Right lung (tissue), 5 donors: ENCODE results near the gene PRKCA. TPM values are rescaled to one million over a fixed set of nuclear protein-coding genes. Genes with fewer than 3 reads are reported as not detected.
A peak's percentile ranks its signal among the peaks of the same experiment; 100 is the strongest.
"Not testable (repeated sequence)": the region's sequence is repeated elsewhere in the genome, so short reads cannot be mapped to it uniquely, and the experiment has no call there.

Experiments
- DNase-seq, 2 donors: peaks; one replicate each; pipeline ENCODE4 v3.0.0-alpha.2; 2013
- polyA plus RNA-seq, 5 donors: library from polyadenylated mRNA; unstranded; fragments of 120-200 nt; gene quantifications; one replicate each; pipeline versions ENCODE4 v1.2.1 to v1.2.3, GENCODE V29; 2013; ENCODE audit warnings: inconsistent platforms in 1 of 5, low replicate concordance in 1 of 5; ENCODE audit not compliant: insufficient read length in 5 of 5, insufficient read depth in 1 of 5

PRKCA gene
- polyA plus RNA-seq, 5 donors, result 11.7 to 18.1 (median 17.2) TPM

DNA sequence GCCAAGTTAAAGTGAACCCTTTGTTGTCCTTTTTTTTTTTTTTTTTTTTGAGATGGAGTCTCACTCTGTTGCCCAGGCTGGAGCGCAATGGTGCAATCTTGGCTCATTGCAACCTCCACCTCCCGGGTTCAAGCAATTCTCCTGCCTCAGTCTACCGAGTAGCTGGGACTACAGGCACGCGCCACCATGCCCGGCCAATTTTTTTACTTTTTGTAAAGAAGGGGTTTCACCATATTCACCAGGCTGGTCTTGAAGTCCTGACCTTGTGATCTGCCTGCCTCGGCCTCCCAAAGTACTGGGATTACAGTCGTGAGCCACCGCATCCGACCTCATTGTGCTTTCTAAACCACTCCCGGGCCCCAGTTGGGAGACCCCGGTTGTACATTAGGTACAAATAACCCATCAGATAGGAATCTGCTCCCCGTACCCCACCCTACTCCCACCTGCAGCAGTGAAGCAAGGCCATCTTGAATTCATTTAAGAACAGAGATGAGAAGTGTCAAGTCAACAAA lies 410.7 kb downstream of the PRKCA start:
- DNase-seq, result not testable (repeated sequence)

- DNase-seq, result no peak
Measured at GRCh38 chr17:66713533-66714042, 411.2 kb downstream of the PRKCA start.

GRCh38 chr17:66714046-66715023 lies 411.9 kb downstream of the PRKCA start:
- DNase-seq, result no peak

GRCh38 chr17:66715076-66715675 lies 412.8 kb downstream of the PRKCA start:
- DNase-seq, result no peak

- DNase-seq, result no peak
Measured at GRCh38 chr17:66715745-66716156, 413.3 kb downstream of the PRKCA start.

DNA sequence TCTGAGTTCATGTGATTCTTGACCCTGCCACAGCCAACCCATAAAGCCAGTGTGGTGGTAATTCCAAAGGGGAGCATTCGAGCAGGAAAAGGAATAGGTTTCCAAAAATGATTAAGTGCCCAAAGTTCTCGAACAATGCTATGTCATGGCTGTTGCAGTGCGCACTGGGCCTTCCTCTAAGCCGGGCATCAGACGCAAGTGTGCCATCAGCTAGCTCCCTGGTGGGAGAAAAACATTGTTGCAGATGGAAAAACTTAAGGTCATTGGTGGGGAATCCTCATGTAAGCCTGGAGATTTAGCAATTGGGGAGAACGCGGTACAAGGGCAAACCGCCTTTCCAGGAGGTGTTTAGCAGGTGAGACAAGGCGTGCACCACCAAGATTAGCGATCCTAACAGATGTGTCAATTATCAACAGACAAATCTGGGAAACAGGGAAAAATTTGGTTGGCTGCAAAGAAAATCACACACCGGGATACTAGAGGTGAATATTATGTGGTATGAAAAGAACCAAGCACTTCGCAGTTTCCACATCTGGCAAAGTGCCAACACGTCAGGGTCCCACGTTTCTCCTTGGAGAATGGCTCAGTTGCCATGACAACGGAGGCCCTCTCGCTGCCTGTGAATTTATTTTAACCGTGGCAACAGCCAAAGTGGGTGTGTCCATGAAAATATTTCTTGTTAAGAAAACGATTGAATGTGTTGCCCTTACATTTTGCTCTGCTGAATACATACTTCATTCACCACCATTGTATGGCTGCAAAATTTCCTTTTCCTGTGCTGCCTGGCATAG lies 414.0 kb downstream of the PRKCA start:
- DNase-seq, result no peak

- DNase-seq, result no peak
Measured at GRCh38 chr17:66717641-66718058, 415.2 kb downstream of the PRKCA start.

- no peak for DNase-seq
Measured at GRCh38 chr17:66720027-66720426, 417.6 kb downstream of the PRKCA start.

DNA sequence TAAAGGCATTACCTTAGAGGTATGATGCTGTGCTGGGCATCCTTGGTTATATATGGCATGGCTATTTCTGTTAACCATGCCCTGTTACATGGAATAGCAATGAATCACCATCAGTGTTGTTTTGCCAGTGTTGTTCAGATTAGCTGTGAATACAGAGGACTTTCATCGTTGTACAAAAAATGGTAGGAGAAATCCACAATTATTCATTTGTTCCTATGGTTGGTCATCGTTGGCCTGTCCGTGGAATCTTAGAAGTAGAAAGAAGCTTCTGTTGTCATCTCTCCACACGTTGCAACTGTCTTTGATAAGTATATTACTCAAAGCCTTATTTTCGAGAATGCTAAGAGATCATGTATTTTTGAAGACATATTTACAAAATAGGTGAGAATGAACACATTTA lies 418.2 kb downstream of the PRKCA start:
- DNase-seq, result no peak

DNA sequence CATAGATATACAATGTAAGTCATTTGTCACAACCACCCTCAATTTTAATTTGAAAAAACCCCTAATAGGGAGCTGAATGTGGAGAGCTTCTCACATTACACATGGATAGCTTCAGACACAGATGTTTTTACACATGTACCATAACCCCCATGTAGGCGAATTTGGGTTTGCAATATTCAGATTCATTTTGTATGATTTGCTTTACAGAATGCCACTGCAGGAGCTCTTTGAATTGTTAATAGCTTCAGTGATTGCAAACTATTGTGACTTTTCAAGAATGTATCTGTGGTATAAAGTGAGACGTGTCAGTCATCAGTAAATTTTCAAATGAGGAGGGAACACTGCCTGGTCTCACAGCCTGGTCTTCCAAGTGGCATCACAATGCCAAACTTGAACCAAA lies 419.9 kb downstream of the PRKCA start:
- DNase-seq, result no peak

DNA sequence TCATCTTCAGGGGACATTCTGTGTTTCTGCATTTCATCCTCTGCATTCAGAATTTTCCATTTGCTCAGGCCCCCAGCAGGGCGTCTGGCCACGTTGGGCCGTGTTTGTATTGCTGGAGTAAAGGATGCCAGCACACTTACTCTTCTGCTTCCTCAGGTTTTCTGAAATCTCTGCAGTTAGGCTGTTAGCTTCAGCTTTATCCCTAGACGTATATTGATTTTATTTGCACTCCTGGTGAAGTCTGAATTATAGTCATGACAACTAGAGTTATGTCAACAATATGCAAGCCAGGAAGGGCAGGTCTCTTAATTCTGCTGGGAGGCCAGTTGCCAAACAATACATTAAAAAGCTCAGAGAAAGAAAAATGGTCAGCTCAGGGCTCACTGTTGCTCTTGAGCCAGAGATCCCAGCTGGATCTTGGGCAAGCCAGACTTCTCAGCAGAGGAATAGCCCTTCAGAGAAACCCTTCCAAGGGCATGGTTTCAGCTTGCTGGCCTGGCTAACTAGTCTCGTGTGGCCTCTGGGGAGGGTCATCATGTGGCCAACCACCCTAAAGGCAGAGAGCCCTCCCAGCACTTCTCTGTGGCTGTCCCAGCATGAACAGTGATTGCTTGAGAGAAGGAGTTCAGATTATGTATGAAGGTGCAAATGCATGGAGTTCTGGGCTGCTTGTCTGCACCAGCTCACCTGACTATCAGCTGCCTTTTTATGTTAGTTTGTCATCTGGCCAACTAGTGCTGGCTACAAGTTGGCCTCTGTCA lies 422.3 kb downstream of the PRKCA start:
- DNase-seq, result peak; percentile 53 to 57

- DNase-seq, result not testable (repeated sequence)
Measured at GRCh38 chr17:66725438-66725837, 423.0 kb downstream of the PRKCA start.

DNA sequence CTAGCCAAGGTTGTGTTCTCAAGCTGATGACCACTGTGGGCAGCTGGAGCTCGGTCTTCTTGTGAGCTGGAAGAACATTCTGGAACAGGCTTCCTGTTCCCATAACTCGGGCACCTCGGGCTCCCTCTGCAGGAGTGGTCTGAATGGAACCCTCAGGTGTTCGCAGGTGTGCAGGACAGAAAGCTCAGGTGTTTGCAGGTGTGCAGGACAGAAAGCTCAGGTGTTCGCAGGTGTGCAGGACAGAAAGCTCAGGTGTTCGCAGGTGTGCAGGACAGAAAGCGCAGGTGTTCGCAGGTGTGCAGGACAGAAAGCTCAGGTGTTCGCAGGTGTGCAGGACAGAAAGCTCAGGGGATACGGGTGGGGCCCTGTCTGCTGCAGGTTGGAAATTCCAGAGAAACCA lies 423.5 kb downstream of the PRKCA start:
- DNase-seq, result no peak

- no peak for DNase-seq
Measured at GRCh38 chr17:66726371-66726770, 424.0 kb downstream of the PRKCA start.

DNA sequence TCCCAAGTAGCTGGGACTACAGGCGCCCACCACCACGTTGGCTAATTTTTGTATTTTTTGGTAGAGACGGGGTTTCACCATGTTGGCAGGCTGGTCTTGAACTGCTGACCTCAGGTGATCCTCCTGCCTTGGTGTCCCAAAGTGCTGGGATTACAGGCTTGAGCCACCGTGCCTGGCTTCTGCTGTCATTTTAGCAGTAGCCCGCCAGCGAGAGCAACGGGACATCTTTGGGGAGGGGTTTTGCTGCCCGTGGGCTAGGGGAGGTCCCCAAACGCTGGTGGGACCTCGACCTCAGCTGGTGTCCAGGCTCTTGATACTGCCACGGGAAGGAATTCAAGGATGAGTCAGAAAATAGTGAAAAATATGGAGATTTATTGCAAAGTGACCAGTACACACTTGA lies 424.4 kb downstream of the PRKCA start:
- DNase-seq, result no peak

- DNase-seq, result peak in 1 of 2 donors; percentile 41
Measured at GRCh38 chr17:66727634-66728570, 425.5 kb downstream of the PRKCA start.

- no peak for DNase-seq
Measured at GRCh38 chr17:66730461-66730923, 428.1 kb downstream of the PRKCA start.

DNA sequence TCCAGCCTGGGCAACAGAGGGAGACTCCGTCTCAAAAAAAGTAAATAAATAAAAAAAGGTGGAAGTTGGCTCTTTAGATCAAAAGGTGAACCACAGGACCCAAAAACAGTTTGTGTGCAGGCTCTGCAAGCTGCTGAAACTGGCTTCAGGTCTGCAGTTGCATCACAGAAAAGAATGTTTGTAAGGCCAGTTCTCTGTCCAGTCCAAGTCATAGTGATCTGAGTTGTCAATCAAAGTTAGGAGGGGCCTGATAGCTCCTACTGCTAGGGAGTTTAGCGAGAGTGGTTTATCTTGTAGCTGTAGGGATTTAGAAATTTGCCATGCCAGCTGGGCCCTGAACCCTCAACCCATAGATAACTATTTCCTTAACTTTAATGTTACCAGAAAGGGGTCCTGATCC lies 431.3 kb downstream of the PRKCA start:
- DNase-seq, result no peak

DNA sequence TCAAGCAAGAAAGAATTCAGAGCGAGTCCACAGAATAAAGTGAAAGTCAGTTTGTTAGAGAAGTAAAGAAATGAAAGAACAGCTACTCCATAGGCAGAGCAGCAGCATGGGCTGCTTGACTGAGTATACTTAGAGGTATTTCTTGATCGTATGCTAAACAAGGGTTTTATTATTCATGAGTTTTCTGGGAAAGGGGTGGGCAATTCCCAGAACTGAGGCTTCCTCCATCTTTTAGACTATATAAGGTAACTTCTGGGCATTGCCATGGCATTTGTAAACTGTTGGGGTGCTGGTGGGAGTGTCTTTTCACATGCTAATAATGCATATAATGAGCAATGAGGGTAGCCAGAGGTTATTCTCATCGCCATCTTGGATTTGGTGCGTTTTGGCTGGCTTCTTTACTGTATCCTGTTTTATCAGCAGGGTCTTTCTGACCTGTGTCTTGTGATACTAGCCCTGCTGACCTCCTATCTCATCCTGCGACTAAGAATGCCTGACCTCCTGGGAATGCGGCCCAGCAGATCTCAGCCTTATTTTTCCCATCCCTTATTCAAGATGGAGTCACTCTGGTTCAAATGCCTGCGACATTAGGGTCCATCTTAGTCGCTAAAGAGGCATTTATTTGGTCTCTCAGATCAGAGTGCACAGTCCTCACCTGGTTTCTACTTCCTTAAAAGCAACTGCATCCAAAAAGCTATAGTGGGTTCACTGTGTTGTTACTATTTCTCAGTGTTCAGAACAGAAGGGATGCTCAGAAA lies 432.0 kb downstream of the PRKCA start:
- DNase-seq, result no peak
